Neural progenitor cell (in vitro differentiated cells): ENCODE data around the gene NUP133.

ENCODE experiments used
- EZH2 ChIP-seq: fragments of 200-600 bp; sonication (generic); IDR thresholded peaks from 2 replicates; pipeline ENCODE4 v1.6.1; 2017; ENCODE audit warnings: antibody characterized with exemption, mild to moderate bottlenecking, moderate library complexity
- TF ChIP-seq, protein P1 (sequence below): fragments of 200-600 bp; sonication (generic); IDR thresholded peaks from 2 replicates; pipeline ENCODE4 v1.5.1; 2017; ENCODE audit warnings: antibody characterized with exemption, mild to moderate bottlenecking

DNA sequence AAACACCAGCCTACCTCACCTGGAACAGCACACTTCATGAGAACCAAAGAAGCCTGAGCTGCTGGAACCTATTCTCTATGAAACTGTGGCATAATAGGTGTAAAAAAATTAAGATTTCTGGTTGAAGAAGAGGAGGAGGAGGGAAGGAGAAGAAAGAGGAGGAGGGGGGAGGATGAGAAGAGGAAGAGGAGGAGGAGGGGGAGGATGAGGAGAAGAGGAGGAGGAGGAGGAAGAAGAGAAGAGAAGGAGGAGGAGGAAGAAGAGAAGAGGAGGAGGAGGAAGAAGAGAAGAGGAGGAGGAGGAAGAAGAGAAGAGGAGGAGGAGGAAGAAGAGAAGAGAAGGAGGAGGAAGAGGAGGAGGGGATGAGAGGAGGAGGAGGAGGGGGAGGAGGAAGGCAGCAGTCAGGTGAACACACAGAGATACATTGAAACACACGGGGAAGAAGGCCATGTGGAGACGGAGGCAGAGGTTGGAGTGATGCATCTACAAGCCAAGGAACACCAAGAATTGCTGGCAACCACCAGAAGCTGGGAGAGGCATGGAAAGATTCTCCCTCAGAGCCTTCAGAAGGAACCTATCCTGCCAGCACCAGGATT lies 82.5 kb downstream of the NUP133 start:
- TF ChIP-seq, protein P1, sequence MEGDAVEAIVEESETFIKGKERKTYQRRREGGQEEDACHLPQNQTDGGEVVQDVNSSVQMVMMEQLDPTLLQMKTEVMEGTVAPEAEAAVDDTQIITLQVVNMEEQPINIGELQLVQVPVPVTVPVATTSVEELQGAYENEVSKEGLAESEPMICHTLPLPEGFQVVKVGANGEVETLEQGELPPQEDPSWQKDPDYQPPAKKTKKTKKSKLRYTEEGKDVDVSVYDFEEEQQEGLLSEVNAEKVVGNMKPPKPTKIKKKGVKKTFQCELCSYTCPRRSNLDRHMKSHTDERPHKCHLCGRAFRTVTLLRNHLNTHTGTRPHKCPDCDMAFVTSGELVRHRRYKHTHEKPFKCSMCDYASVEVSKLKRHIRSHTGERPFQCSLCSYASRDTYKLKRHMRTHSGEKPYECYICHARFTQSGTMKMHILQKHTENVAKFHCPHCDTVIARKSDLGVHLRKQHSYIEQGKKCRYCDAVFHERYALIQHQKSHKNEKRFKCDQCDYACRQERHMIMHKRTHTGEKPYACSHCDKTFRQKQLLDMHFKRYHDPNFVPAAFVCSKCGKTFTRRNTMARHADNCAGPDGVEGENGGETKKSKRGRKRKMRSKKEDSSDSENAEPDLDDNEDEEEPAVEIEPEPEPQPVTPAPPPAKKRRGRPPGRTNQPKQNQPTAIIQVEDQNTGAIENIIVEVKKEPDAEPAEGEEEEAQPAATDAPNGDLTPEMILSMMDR: no peak
- no peak for TF ChIP-seq EZH2
